SK-N-SH (cell line): ENCODE measurements around the gene MYO5C. TPM values are rescaled to one million over a fixed set of nuclear protein-coding genes. Genes with fewer than 3 reads are reported as not detected.

Experiments
- CTCF ChIA-PET: fragments of 300-600, 350-600 bp; formaldehyde crosslinking; extraction: SDS; loops from one replicate; lab custom pipeline; 2021; lab: Yijun Ruan, JAX
- POLR2A ChIA-PET: fragments of 350-600 bp; sonication (Branson Sonifier 250); formaldehyde crosslinking; extraction: SDS; loops from one replicate; lab custom pipeline; 2020; ENCODE audit warnings: antibody characterized with exemption, inconsistent platforms; lab: Yijun Ruan, JAX
- DNase-seq: peaks from one replicate; pipeline ENCODE4 v3.0.0; 2012
- H2AFZ ChIP-seq: fragments of 200-600 bp; sonication (generic); 2 replicates; pipeline ENCODE4 v1.8.1; 2016; ENCODE audit warnings: antibody characterized with exemption, mild to moderate bottlenecking, low read depth
- H3F3A ChIP-seq: fragments of 200-600 bp; sonication (generic); replicated peaks from 2 replicates; pipeline ENCODE3; 2016; ENCODE audit warnings: antibody characterized with exemption, mild to moderate bottlenecking; ENCODE audit not compliant: insufficient read depth
- H3K27ac ChIP-seq, 2 experiments: fragments of 200-500 bp in 1 of 2; fragments of 200-600 bp in 1 of 2; sonication (Bioruptor generic) in 1 of 2; sonication (generic), shearing (Covaris generic) in 1 of 2; 2 replicates each; pipeline versions ENCODE4 v1.5.1 to v1.6.1; 2014 to 2016; ENCODE audit warnings: low read depth in 2 of 2, inconsistent platforms in 1 of 2, low read length in 1 of 2, mild to moderate bottlenecking in 1 of 2, mixed read lengths in 1 of 2
- H3K27me3 ChIP-seq: fragments of 200-600 bp; sonication (generic), shearing (Covaris generic); 2 replicates; pipeline ENCODE4 v1.6.1; 2016; ENCODE audit warnings: mixed run types; ENCODE audit not compliant: insufficient read depth
- H3K36me3 ChIP-seq, 2 experiments: fragments of 200-500 bp in 1 of 2; fragments of 200-600 bp in 1 of 2; sonication (Bioruptor generic) in 1 of 2; sonication (generic) in 1 of 2; replicated peaks in 1 of 2; 2 replicates each; pipeline versions ENCODE3 to v1.5.1; 2014 to 2016; ENCODE audit warnings: low read length in 1 of 2, mild to moderate bottlenecking in 1 of 2; ENCODE audit not compliant: insufficient read depth in 2 of 2, control insufficient read depth in 1 of 2
- H3K4me1 ChIP-seq, 2 experiments: fragments of 200-500 bp in 1 of 2; fragments of 200-600 bp in 1 of 2; sonication (Bioruptor generic) in 1 of 2; sonication (generic), shearing (Covaris generic) in 1 of 2; 2 replicates each; pipeline versions ENCODE4 v1.5.1 to v1.6.1; 2014 to 2016; ENCODE audit warnings: low read depth in 1 of 2, low read length in 1 of 2, mixed run types in 1 of 2; ENCODE audit not compliant: insufficient read depth in 2 of 2, control insufficient read depth in 1 of 2
- H3K4me2 ChIP-seq: fragments of 200-600 bp; sonication (generic), shearing (Covaris generic); 2 replicates; pipeline ENCODE4 v1.6.1; 2017; ENCODE audit warnings: mixed run types
- H3K4me3 ChIP-seq, 2 experiments: fragments of 200-500 bp in 1 of 2; fragments of 200-600 bp in 1 of 2; sonication (Bioruptor generic) in 1 of 2; sonication (generic), shearing (Covaris generic) in 1 of 2; 2 replicates each; pipeline versions ENCODE4 v1.5.1 to v1.8.1; 2014 to 2016; ENCODE audit warnings: low read depth in 2 of 2, inconsistent platforms in 1 of 2, low read length in 1 of 2, mild to moderate bottlenecking in 1 of 2, mixed read lengths in 1 of 2, moderate library complexity in 1 of 2
- H3K79me2 ChIP-seq: fragments of 200-600 bp; sonication (generic); 2 replicates; pipeline ENCODE4 v1.8.1; 2017; ENCODE audit warnings: mild to moderate bottlenecking; ENCODE audit not compliant: insufficient read depth
- H3K9ac ChIP-seq: fragments of 200-600 bp; sonication (generic); 2 replicates; pipeline ENCODE4 v1.6.1; 2017; ENCODE audit warnings: mixed run types
- H3K9me2 ChIP-seq: fragments of 200-600 bp; sonication (generic); 2 replicates; pipeline ENCODE4 v1.6.1; 2017; ENCODE audit warnings: mixed run types
- H3K9me3 ChIP-seq: fragments of 200-600 bp; sonication (generic); 2 replicates; pipeline ENCODE4 v1.6.1; 2017; ENCODE audit warnings: mixed run types, mild to moderate bottlenecking, moderate library complexity
- H4K20me1 ChIP-seq: fragments of 200-600 bp; sonication (generic); 2 replicates; pipeline ENCODE4 v1.6.1; 2017; ENCODE audit warnings: mild to moderate bottlenecking, mixed run types; ENCODE audit not compliant: insufficient read depth
- EZH2phosphoT487 ChIP-seq: fragments of 200-600 bp; sonication (generic); IDR thresholded peaks from 2 replicates; pipeline ENCODE4 v1.6.1; 2017; ENCODE audit warnings: low read depth, mixed run types, mild to moderate bottlenecking, antibody characterized with exemption, moderate library complexity, borderline replicate concordance
- FOSL2 ChIP-seq: IDR thresholded peaks from 2 replicates; pipeline ENCODE4 v1.4.0; 2012; ENCODE audit warnings: low read depth, mild to moderate bottlenecking, moderate library complexity, borderline replicate concordance
- JUND ChIP-seq: IDR thresholded peaks from 2 replicates; pipeline ENCODE4 v1.4.0; 2012
- MAX ChIP-seq: IDR thresholded peaks from 2 replicates; pipeline ENCODE4 v1.4.0; 2012; ENCODE audit warnings: low read depth
- MXI1 ChIP-seq: IDR thresholded peaks from 2 replicates; pipeline ENCODE4 v1.6.1; 2012; ENCODE audit warnings: mild to moderate bottlenecking, low read depth, low read length, improper control_type of control experiment
- NFIC ChIP-seq: IDR thresholded peaks from 2 replicates; pipeline ENCODE4 v1.4.0; 2012; ENCODE audit warnings: borderline replicate concordance
- SMC3 ChIP-seq: IDR thresholded peaks from 2 replicates; pipeline ENCODE4 v1.6.1; 2012; ENCODE audit warnings: low read depth, low read length, improper control_type of control experiment
- TEAD4 ChIP-seq: IDR thresholded peaks from 2 replicates; pipeline ENCODE4 v1.4.0; 2012; ENCODE audit warnings: mild to moderate bottlenecking, borderline replicate concordance; ENCODE audit not compliant: insufficient read depth
- USF1 ChIP-seq: IDR thresholded peaks from 2 replicates; pipeline ENCODE4 v1.4.0; 2012; ENCODE audit warnings: low read depth, borderline replicate concordance
- YY1 ChIP-seq: IDR thresholded peaks from 2 replicates; pipeline ENCODE4 v1.4.0; 2012; ENCODE audit warnings: low read depth, mild to moderate bottlenecking
- WGBS: methylation state at CpG from one replicate; pipeline ENCODE4 v1.1.6; 2017; ENCODE audit warnings: low lambda C conversion rate; 5-methylcytosine and 5-hydroxymethylcytosine counted together
- polyA plus RNA-seq, 3 experiments: library from polyadenylated mRNA; depleted of rRNA; stranded (reverse); fragments of >200 nt; gene quantifications; 2 replicates each; pipeline ENCODE4 v1.2.3, GENCODE V29; 2012
- TF ChIP-seq, protein P1 (sequence below): fragments of 150-350 bp; IDR thresholded peaks from 2 replicates; pipeline ENCODE4 v1.6.1; 2016; ENCODE audit warnings: mild to moderate bottlenecking, low read depth, low read length

MYO5C gene
- polyA plus RNA-seq, 1 of the 3 experiments (the other 2 are of a cell fraction), result 0.99 TPM

- TF ChIP-seq NFIC (no peak), MXI1 (no peak), EZH2phosphoT487 (no peak), MAX (no peak), FOSL2 (no peak), YY1 (no peak), TEAD4 (no peak), SMC3 (no peak), JUND (no peak), USF1 (no peak)
- TF ChIP-seq, all 33 proteins: peak for 0
Observed at GRCh38 chr15:52309154-52309548, 13.5 kb upstream of the MYO5C start.

DNA sequence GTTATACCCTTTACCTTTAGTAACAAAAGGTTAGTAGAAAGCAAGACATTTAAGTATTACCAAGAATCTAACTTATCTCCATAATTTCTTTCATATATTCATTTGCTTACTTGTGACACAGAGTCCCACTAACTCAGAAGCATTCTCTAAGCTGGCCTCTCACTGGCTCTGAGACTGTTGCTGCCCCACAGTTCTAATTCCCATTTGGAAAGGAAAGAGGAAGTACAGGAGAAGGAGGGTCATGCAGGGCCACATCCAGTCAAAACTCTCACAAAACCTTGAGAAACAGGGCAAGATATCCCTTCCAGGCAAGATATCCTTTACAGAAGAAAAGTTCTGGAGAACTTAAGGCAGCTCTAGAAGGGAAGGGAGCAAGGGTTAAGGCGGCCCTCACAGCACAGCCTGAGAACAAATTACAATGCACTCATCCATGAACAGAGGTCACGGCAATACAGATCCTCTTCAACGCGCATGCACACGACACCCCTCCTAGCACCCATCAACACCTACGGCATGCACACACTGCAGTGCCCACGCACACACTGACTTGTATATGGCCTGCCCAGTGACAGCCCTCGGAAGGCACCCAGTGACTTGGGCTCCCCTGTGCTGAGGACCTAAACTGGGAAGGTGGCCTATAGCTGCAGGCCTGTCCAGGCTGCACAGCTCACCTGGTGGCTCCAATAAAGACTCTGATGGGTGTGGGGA is 13.0 kb upstream of the MYO5C start:
- Histone ChIP-seq H3K9me2 (no peaks in the 10 kb centered on the region), H2AFZ (no peak overlapping the region), H4K20me1 (no peaks in the 10 kb centered on the region), H3K4me1 (peaks cover 0 to 4% of the 10 kb centered on the region in 2 experiments; a peak in 1 of 4 replicates), H3K4me2 (no peak overlapping the region)
- DNase-seq, result no peak
- POLR2A ChIA-PET, result interaction anchor here (1.2 kb wide), 1 partner anchor 13 kb away, joined by 4 read pairs; the partner anchor contains the start of gene MYO5C
- TF ChIP-seq MXI1, result no peak
- TF ChIP-seq, protein P1, sequence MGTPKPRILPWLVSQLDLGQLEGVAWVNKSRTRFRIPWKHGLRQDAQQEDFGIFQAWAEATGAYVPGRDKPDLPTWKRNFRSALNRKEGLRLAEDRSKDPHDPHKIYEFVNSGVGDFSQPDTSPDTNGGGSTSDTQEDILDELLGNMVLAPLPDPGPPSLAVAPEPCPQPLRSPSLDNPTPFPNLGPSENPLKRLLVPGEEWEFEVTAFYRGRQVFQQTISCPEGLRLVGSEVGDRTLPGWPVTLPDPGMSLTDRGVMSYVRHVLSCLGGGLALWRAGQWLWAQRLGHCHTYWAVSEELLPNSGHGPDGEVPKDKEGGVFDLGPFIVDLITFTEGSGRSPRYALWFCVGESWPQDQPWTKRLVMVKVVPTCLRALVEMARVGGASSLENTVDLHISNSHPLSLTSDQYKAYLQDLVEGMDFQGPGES, result no peak
- TF ChIP-seq, all 33 proteins: peak for 0
- Histone ChIP-seq H3K79me2 (no peaks in the 10 kb centered on the region), H3K36me3 (peaks cover 5 to 12% of the 10 kb centered on the region in 2 experiments), H3K27ac (no peak overlapping the region), H3F3A (no peaks in the 10 kb centered on the region), H3K4me3 (no peak overlapping the region), H3K9ac (no peak overlapping the region), H3K9me3 (no peaks in the 10 kb centered on the region), H3K27me3 (no peaks in the 10 kb centered on the region)
- CTCF ChIA-PET, result interaction anchor here (0.6 to 2.7 kb wide), 4 partner anchors 12 to 343 kb away, joined by 3 to 8 read pairs (median 5); partner anchors contain the start of gene MYO5C
- WGBS, result 84% methylated on average over 7 of the region's 8 CpGs

More at GRCh38 chr15:52309154-52309548, 13.5 kb upstream of the MYO5C start:
- no peak for DNase-seq
- H3K9me2 ChIP-seq, result no peaks in the 10 kb centered on the region
- 79% methylated on average over 6 of the region's 6 CpGs for WGBS
- no peak overlapping the region for H3K4me2 ChIP-seq
- H2AFZ ChIP-seq, result no peak overlapping the region
- H3F3A ChIP-seq, result peaks cover 2% of the 10 kb centered on the region
- ChIA-PET CTCF (interaction anchor here (1.1 to 2.7 kb wide), 3 partner anchors 13 to 53 kb away, joined by 3 to 8 read pairs (median 7); partner anchors contain the start of gene MYO5C), POLR2A (interaction anchor here (1.2 kb wide), 1 partner anchor 14 kb away, joined by 4 read pairs; the partner anchor contains the start of gene MYO5C)
- no peak overlapping the region for H3K4me3 ChIP-seq
- peaks cover 9 to 13% of the 10 kb centered on the region in 2 experiments for H3K36me3 ChIP-seq
- H3K27me3 ChIP-seq, result no peaks in the 10 kb centered on the region
- H3K27ac ChIP-seq, result no peak overlapping the region
- peaks cover 0 to 4% of the 10 kb centered on the region in 2 experiments; a peak in 1 of 4 replicates for H3K4me1 ChIP-seq
- no peaks in the 10 kb centered on the region for H3K79me2 ChIP-seq
- no peaks in the 10 kb centered on the region for H3K9me3 ChIP-seq
- no peak overlapping the region for H3K9ac ChIP-seq
- no peaks in the 10 kb centered on the region for H4K20me1 ChIP-seq
